ENCODE measurements around the gene HOXD11.

DNA sequence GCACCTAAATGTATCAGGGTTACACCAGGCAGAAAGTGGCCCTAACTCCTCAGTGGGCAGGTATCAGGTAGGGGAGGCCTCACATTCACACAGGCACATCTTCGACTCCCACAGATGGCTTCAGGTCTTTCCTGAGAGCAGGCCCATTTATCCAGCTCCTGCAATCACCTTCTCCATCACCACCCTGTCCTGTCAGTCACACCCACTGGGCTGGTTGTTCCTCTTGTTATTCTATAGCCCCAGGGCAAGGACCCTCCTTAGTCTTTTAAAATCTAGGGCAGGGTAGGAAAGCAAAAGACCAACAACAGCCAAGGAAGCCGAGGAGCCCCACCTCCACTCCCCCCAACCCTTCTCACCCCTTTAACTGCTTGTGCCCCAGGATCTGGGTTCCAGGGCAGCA is 35.2 kb downstream of the HOXD11 start:
- no peak for TF ChIP-seq EZH2phosphoT487 (IDR thresholded peaks at IDR 0.05; ENCODE audit: insufficient read depth, low read depth)
- no peak for TF ChIP-seq EZH2 (IDR thresholded peaks at IDR 0.05; ENCODE audit: insufficient read depth, poor library complexity, severe bottlenecking)

All from GM23248 (cell line).